Breast epithelium (tissue), 3 donors: ENCODE measurements around the gene GULP1.

Source experiments
- CTCF ChIP-seq, 3 donors: fragments of 450-650 bp; IDR thresholded peaks; one replicate each; pipeline ENCODE4 v1.5.1; 2016 to 2017; ENCODE audit warnings: antibody characterized with exemption in 3 of 3, mild to moderate bottlenecking in 3 of 3, moderate library complexity in 3 of 3
- POLR2A ChIP-seq: fragments of 450-650 bp; IDR thresholded peaks from one replicate; pipeline ENCODE4 v1.6.1; 2016; ENCODE audit warnings: antibody characterized with exemption, mild to moderate bottlenecking, moderate library complexity

GRCh38 chr2:188291142-188291616 is 495 bp upstream of the GULP1 start:
- TF ChIP-seq CTCF (IDR thresholded peaks at IDR 0.05) (no peak), POLR2A (no peak)
